GM13976 (cell line): ENCODE results near the gene IFI44L.

ENCODE experiments used
- DNase-seq: peaks from one replicate; pipeline ENCODE4 v3.0.0; 2012; ENCODE audit warnings: low spot score
- CTCF ChIP-seq: IDR thresholded peaks from 2 replicates; pipeline ENCODE4 v1.5.1; 2012; ENCODE audit warnings: borderline replicate concordance, mild to moderate bottlenecking; ENCODE audit not compliant: insufficient read depth; ENCODE audit errors: extremely low read depth, missing control alignments, control extremely low read depth
- in situ Hi-C: fragments of 300-500 bp; cut with MboI; formaldehyde crosslinking; loops from one replicate; pipeline ENCODE4 v1.12.0; 2022; ENCODE audit warnings: low sequenced_read_pairs, mixed read lengths, inconsistent platforms; ENCODE audit not compliant: unreplicated experiment

Gene IFI44L

DNA sequence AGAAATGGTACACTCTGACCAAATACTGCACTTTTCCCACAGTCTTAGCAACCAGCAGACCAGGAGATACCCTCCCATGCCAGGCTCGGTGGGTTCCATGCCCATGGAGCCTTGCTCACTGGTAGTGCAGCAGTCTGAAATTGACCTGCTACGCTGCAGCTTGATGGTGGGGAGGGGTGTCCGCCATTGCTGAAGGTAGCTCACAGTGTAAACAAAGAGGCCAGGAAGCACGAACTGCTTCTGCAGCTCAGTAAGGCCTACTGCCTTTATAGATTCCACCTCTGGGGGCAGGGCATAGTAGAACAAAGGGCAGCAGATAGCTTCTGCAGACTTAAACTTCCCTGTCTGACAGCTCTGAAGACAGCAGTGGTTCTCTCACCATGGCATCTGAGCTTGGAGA, 12.3 kb upstream of the IFI44L start:
- TF ChIP-seq CTCF, result no peak
- in situ Hi-C loops, result no loop called here
- DNase-seq, result no peak

DNA sequence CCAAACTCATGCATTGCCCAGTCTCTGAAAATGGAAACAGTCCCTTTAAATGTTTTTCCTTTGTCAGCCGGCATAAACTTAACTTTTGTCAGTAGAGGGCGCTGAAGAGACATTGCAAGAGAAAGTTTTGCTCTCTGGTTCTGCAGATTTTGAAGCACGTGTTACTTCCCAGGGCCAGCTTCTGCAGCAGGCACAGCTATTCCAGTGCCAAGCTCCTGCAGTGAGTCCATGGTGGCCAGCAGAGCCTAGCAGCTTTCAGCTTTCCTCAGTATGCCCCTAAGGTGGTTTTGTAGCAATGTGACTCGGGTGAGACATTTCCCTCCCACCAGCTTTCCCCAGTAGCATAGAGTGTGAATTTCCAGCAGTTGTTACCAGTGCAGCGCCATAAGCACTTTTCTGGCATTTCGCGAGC, 2.6 kb upstream of the IFI44L start:
- in situ Hi-C loops, result no loop called here
- TF ChIP-seq CTCF, result peak; percentile 49
- DNase-seq, result peak; percentile 24

DNA sequence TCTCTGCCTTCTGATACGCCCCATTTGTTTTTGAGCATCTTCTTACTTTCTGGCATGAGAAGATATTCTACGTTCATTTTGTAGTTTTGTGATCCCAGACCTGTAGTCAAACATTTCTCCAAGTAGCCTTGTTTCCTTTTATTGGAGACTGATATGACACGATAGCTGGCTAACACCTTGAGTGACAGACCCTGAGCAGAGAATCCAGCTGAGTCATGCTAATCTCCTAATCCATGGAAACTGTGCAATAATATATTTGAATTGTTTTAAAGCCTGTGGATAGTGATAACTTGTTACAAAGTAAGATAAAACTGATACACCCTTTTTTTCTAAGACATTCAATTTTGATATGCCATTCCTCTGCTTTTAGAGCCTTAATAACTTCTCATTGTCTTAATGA, 1.2 kb upstream of the IFI44L start:
- DNase-seq, result no peak
- in situ Hi-C loops, result no loop called here

GRCh38 chr1:78619446-78619802, 824 bp upstream of the IFI44L start:
- DNase-seq, result no peak
- in situ Hi-C loops, result no loop called here
- no peak for TF ChIP-seq CTCF

More for the DNA sequence above, 1.2 kb upstream of the IFI44L start:
- TF ChIP-seq CTCF, result no peak

DNA sequence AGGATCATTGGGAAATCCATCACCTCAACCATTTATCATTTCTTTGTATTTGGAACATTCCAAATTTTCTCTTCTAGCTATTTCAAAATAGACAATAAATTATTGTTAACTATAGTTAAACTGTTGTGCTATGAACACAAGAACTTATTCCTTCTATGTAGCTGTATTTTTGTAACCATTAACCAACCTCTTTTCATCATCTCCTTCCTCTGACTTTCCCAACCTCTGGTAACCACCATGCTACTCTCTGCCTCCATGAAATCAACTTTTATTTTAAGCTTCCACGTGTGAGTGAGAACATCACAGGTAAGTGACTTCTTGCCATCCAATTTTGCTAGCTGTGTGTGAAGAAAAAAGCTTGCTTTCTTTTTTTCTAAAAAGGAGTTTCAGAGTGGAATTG, 418 bp downstream of the IFI44L start:
- no peak for TF ChIP-seq CTCF
- DNase-seq, result no peak
- in situ Hi-C loops, result loop anchor here (10.0 kb wide), 1 partner anchor 616 kb away; the partner anchor contains the start of gene DNAJB4

DNA sequence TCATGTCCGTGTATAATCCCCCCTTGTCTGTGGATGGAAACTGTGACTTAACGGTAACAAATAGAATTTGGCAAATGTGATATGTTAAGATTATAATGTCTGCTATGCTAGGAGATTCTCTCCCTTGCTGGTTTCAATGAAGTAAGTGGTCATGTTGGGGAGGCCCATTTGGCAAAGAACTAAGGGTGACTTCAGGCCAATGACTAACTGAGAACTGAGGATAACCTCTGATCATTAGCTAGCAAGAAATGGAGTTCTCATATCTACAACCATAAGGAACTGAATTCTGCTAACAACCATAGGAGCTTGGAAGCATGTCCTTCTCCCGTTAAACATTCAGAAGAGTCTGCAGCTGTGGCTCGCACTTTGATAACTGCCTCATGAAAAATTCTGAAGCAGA, 2.3 kb downstream of the IFI44L start:
- no peak for DNase-seq
- in situ Hi-C loops, result loop anchor here (10.0 kb wide), 1 partner anchor 618 kb away; the partner anchor contains the start of gene DNAJB4
- TF ChIP-seq CTCF, result no peak

DNA sequence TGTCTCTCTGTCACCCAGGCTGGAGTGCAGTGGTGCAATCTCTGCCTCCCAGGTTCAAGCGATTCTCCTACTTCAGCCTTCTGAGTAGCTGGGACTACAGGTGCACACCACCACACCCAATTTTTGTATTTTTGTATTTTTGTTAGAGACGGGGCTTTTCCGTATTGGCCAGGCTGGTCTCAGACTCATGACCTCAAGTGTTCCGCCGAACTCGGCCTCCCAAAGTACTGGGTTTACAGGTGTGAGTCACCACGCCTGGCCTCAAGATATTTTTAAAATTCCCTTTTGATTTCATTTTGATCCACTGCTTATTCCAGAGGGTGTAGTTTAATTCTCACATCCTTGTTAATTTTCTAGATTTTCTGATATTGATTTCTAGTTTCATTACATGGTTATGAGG, 3.8 kb downstream of the IFI44L start:
- no peak for TF ChIP-seq CTCF
- in situ Hi-C loops, result loop anchor here (10.0 kb wide), 1 partner anchor 619 kb away; the partner anchor contains the start of gene DNAJB4
- DNase-seq, result no peak
